Loucy (cell line): ENCODE data around the gene DPF1.

Experiments
- CTCF ChIP-seq: fragments of 200-600 bp; sonication (generic); conservative IDR thresholded peaks from 2 replicates; pipeline ENCODE4 v1.5.1; 2014; ENCODE audit warnings: mild to moderate bottlenecking, antibody characterized with exemption, low read length
- EZH2phosphoT487 ChIP-seq: fragments of 200-600 bp; IDR thresholded peaks from 2 replicates; pipeline ENCODE4 v1.6.1; 2018; ENCODE audit warnings: antibody characterized with exemption, mild to moderate bottlenecking, moderate library complexity, borderline replicate concordance

- TF ChIP-seq CTCF (no peak), EZH2phosphoT487 (no peak)
These were observed 15.5 kb downstream of the DPF1 start for GRCh38 chr19:38208571-38208970.
